Erythroblast (primary cell): ENCODE measurements around the gene CNNM2.
A peak's percentile ranks its signal among the peaks of the same experiment; 100 is the strongest.
"Not testable (repeated sequence)": the region's sequence is repeated elsewhere in the genome, so short reads cannot be mapped to it uniquely, and the experiment has no call there.

Source experiments
- DNase-seq, 2 experiments: peaks; one replicate each; lab custom pipeline; 2025; lab: John Stamatoyannopoulos, UW
- GATA1 ChIP-seq: IDR thresholded peaks from 2 replicates; pipeline ENCODE4 v1.6.1; 2011; ENCODE audit warnings: low read depth, mild to moderate bottlenecking, control low read depth, low read length, moderate library complexity
- POLR2A ChIP-seq: IDR thresholded peaks from 2 replicates; pipeline ENCODE4 v1.6.1; 2011; ENCODE audit warnings: mild to moderate bottlenecking, low read length

Gene CNNM2

GRCh38 chr10:103111918-103112877 is 194.1 kb downstream of the CNNM2 start:
- no peak for DNase-seq
- no peak for TF ChIP-seq GATA1
- no peak for TF ChIP-seq POLR2A

GRCh38 chr10:103114876-103115275 is 196.8 kb downstream of the CNNM2 start:
- TF ChIP-seq POLR2A (no peak), GATA1 (no peak)

GRCh38 chr10:103117247-103117646 is 199.2 kb downstream of the CNNM2 start:
- DNase-seq = no peak

More at GRCh38 chr10:103114876-103115275, 196.8 kb downstream of the CNNM2 start:
- DNase-seq = no peak

GRCh38 chr10:103120546-103120945 is 202.5 kb downstream of the CNNM2 start:
- TF ChIP-seq POLR2A (no peak), GATA1 (no peak)
- DNase-seq = no peak

More at GRCh38 chr10:103117247-103117646, 199.2 kb downstream of the CNNM2 start:
- TF ChIP-seq POLR2A (no peak), GATA1 (no peak)

GRCh38 chr10:103120977-103121735 is 203.1 kb downstream of the CNNM2 start:
- DNase-seq = no peak

GRCh38 chr10:103123282-103124024 is 205.4 kb downstream of the CNNM2 start:
- TF ChIP-seq POLR2A (no peak), GATA1 (no peak)
- DNase-seq = no peak

More at GRCh38 chr10:103120977-103121735, 203.1 kb downstream of the CNNM2 start:
- TF ChIP-seq POLR2A (no peak), GATA1 (no peak)

- TF ChIP-seq POLR2A = no peak
- TF ChIP-seq GATA1 = no peak
Observed at GRCh38 chr10:103124420-103125096, 206.5 kb downstream of the CNNM2 start.

GRCh38 chr10:103125323-103126267 is 207.5 kb downstream of the CNNM2 start:
- DNase-seq = peak; percentile 20 to 43
- TF ChIP-seq POLR2A (no peak), GATA1 (no peak)

More at GRCh38 chr10:103124420-103125096, 206.5 kb downstream of the CNNM2 start:
- DNase-seq = no peak

- no peak for DNase-seq
Observed at GRCh38 chr10:103127241-103127640, 209.1 kb downstream of the CNNM2 start.

GRCh38 chr10:103130180-103130579 is 212.1 kb downstream of the CNNM2 start:
- DNase-seq = not testable (repeated sequence)

More at GRCh38 chr10:103127241-103127640, 209.1 kb downstream of the CNNM2 start:
- TF ChIP-seq POLR2A (no peak), GATA1 (no peak)

- no peak for DNase-seq
- TF ChIP-seq GATA1 (no peak), POLR2A (no peak)
Observed at GRCh38 chr10:103130910-103131309, 212.8 kb downstream of the CNNM2 start.

- not testable (repeated sequence) for DNase-seq
Observed at GRCh38 chr10:103135168-103135567, 217.1 kb downstream of the CNNM2 start.
